HG03432 (cell line): Measurements from ENCODE around the gene LCN1.

ENCODE experiments used
- ATAC-seq: cut with Tn5 transposase; IDR thresholded peaks from one replicate; pipeline ENCODE4 v1.9.1; 2021; ENCODE audit warnings: mild to moderate bottlenecking, moderate library complexity; ENCODE audit not compliant: unreplicated experiment

Gene LCN1

DNA sequence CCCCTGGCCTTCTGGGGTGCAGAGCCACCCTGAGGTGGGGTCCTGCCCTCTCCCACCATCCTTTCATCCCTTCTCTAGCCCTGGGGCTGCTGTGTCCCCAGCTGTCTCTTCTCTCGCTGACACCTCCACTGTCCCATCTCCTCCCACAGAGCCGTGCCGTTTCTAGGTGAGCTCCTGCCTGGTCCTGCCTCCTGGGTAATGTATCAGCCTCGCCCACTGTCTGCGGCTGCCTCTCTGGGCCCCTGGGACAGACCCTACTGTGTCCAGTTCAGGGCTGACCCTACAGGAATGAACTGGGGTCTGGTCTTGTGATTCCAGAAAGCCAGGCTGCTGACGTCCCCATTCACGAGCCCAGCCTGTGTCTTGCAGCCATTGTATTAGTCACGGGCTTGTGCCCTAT is 44.4 kb downstream of the LCN1 start:
- no peak for ATAC-seq

DNA sequence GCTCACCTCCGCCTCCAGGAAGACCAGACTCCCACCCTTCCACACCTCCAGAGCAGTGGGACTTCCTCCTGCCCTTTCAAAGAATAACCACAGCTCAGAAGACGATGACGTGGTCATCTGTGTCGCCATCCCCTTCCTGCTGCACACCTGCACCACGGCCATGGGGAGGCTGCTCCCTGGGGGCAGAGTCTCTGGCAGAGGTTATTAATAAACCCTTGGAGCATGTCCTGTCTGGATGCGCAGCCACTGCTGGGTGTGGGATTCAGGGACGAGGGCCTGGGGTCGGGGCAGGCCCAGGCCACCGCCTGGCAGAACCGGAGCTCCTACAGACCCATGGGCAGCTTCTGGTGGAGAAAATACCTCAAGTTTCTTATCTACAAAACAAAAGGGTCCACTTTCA is 45.3 kb downstream of the LCN1 start:
- no peak for ATAC-seq

DNA sequence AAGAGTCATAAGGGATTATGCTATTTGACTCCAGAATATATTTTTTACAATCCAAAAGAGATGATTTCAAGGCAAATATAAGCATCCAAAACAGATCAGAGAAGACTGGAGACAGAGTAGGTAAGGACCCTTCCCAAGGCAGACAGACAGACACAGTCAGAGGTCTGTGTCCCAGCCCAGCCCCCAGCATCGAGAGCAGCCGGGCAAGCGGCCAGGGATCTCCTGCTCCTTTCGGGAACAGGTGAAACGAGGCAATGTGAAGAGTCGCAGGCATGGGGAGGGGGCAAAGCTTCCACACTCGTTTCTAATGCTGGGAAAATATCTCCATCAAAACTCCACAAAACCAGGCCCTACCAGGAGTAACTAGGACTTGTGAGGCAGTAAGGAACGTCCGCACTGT is 46.1 kb downstream of the LCN1 start:
- ATAC-seq, result no peak

DNA sequence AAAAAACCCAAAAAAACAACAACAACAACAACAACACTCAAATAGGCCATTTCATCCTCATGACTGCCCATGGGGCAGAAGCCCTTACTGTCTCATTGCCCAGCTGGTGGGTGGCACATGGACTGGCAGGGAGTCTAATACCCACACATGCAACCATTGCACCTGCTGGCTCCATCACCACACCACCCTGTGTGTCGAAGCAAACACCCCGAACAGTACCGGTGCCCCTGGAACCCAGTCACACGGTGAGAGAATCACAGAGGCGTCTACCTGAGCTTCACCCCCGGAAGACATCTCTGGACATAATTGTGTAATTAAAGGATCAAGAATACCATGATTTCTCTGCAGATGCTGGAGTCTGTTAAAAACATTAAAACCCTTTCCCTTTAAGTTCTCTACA is 46.8 kb downstream of the LCN1 start:
- no peak for ATAC-seq

DNA sequence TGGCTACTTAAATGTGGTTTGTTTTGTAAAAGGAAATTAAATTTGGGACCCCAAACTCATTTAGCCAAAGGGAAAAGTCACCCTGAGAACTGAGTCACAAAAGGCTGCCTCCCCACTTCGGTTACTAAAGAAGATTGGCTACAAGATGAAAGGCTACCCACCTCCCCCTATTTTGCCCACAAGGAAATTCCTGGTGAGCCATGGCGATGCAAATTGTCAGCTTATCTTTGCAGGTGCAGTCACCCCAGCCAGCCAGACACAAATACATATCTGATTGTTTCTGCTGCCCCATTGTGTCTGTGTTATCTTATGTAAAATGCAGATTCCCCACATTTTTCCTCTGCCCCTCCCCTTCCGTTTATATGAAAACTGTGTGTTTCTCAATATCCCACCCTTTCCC is 49.2 kb downstream of the LCN1 start:
- ATAC-seq, result no peak

DNA sequence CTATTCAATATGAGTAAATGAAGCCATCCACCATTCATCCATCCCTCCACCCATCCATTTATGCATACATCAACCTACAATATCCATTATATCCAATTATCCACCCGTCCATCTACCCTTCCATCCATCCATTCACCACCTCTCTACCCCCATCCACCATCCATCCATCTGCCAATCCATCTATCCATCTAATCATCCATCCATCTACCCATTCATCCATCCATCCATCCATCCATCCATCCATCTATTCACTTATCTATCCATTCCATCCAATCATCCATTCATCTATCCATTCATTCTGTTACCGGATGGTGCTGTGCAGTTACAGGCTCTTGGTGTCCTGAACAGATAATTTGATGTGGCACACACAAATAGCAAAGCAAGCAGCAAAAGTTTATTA is 51.0 kb downstream of the LCN1 start:
- no peak for ATAC-seq

DNA sequence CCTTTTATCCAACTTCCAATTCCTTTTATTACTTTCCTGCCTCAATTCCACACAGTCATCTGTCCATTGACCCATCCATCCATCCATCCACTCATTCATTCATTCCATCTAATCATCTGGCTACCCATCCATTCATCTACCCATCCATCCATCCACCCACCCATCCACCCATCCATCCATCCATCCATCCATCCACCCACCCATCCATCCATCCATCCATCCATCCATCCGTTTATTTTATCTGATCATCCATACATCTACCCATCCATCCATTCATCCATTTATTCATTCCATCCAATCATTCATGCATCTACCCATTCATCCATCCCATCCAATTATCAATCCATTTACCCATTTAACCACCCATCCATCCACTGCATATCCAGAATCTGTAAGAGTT is 51.9 kb downstream of the LCN1 start:
- ATAC-seq, result no peak

DNA sequence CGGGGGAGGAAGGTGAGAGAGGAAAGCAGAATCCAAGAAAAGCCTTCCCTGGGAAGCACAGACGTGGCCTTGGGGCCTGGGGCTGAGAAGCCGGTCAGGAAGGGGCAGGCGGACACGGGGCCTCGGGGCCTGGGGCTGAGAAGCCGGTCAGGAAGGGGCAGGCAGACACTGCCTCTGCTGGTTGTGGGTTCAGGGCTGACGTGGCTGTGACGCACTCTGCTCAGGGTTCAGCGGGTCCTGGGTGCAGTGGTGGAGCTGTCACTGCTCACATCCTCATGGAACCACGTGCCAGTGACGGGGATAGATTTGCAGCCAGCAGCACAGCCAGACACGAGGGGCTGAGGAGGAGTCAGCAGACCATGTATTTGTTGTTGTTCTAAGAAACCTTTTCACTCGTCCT is 53.1 kb downstream of the LCN1 start:
- ATAC-seq, result no peak

DNA sequence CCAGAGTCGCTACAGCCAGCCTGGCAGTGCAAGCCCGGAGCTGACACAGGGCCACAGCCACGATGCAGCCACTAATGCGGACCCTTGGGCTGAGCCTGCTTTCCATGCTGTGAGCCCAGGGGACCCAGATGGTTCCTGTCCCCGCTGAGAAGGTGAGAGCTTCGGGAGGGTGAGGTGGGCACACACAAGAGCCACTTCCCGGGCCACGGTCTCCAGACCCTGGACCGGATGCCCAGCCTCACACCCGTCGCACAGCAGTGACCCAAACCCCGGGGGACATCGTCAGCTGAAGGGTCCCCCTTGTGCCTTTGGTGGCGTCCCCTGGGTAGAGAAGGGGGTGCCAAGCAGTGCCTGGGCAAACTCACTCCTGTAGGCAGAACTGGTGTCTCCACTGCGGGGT is 53.7 kb downstream of the LCN1 start:
- no peak for ATAC-seq
